OCI-LY7 (cell line): ENCODE measurements around the gene FBXL17. TPM values are rescaled to one million over a fixed set of nuclear protein-coding genes. Genes with fewer than 3 reads are reported as not detected.

Source experiments
- BruUV-seq: library from RNA; stranded (reverse); fragments of 400-500 nt; replicated peaks from 2 replicates; lab custom pipeline; 2021; lab: Mats Ljungman, UMichigan
- CTCF ChIA-PET: fragments of 300-600 bp; sonication (Branson Sonifier 250); formaldehyde crosslinking; loops from one replicate; lab custom pipeline; 2022; ENCODE audit warnings: antibody characterized with exemption; ENCODE audit not compliant: unreplicated experiment; lab: Charles Lee
- POLR2A ChIA-PET: fragments of 300-600 bp; sonication (Branson Sonifier 250); formaldehyde crosslinking; loops from one replicate; lab custom pipeline; 2022; ENCODE audit warnings: antibody characterized with exemption; lab: Charles Lee
- DNase-seq: peaks from one replicate; pipeline ENCODE4 v3.0.0-alpha.2; 2015; ENCODE audit warnings: low spot score
- H2AFZ ChIP-seq: fragments of 200-600 bp; sonication (generic), shearing (Covaris generic); 2 replicates; pipeline ENCODE4 v1.6.1; 2014; ENCODE audit warnings: mild to moderate bottlenecking, antibody characterized with exemption, low read length, moderate library complexity
- H3K27ac ChIP-seq: fragments of 200-600 bp; sonication (generic); 2 replicates; pipeline ENCODE4 v1.5.1; 2014; ENCODE audit warnings: mixed run types, low read depth, mild to moderate bottlenecking, moderate library complexity, low read length, inconsistent platforms; ENCODE audit not compliant: poor library complexity, severe bottlenecking
- H3K36me3 ChIP-seq: fragments of 200-600 bp; sonication (generic); 2 replicates; pipeline ENCODE4 v1.6.1; 2014; ENCODE audit warnings: mild to moderate bottlenecking, antibody characterized with exemption, low read length, moderate library complexity, mixed read lengths; ENCODE audit not compliant: insufficient read depth
- H3K4me1 ChIP-seq: fragments of 200-600 bp; sonication (generic); 2 replicates; pipeline ENCODE4 v1.5.1; 2014; ENCODE audit warnings: mild to moderate bottlenecking, low read length; ENCODE audit not compliant: insufficient read depth, poor library complexity, severe bottlenecking
- H3K4me2 ChIP-seq: fragments of 200-600 bp; sonication (generic); 2 replicates; pipeline ENCODE4 v1.6.1; 2014; ENCODE audit warnings: mild to moderate bottlenecking, low read length
- H3K4me3 ChIP-seq: fragments of 200-600 bp; sonication (generic); 2 replicates; pipeline ENCODE4 v1.5.1; 2014; ENCODE audit warnings: mild to moderate bottlenecking, low read depth, low read length; ENCODE audit not compliant: poor library complexity, severe bottlenecking
- H3K79me2 ChIP-seq: fragments of 200-600 bp; sonication (generic); 2 replicates; pipeline ENCODE4 v1.6.1; 2016; ENCODE audit warnings: low read depth, mild to moderate bottlenecking, low read length, moderate library complexity, mixed read lengths; ENCODE audit not compliant: insufficient read depth
- H3K9me2 ChIP-seq: fragments of 200-600 bp; sonication (generic); 2 replicates; pipeline ENCODE4 v1.6.1; 2016; ENCODE audit warnings: mild to moderate bottlenecking, low read length, mixed read lengths; ENCODE audit not compliant: insufficient read depth
- H3K9me3 ChIP-seq: fragments of 200-600 bp; sonication (generic); 2 replicates; pipeline ENCODE4 v1.6.1; 2014; ENCODE audit warnings: mild to moderate bottlenecking, mixed run types, low read length, mixed read lengths
- H4K20me1 ChIP-seq: fragments of 200-600 bp; sonication (generic); 2 replicates; pipeline ENCODE4 v1.6.1; 2014; ENCODE audit warnings: mild to moderate bottlenecking, antibody characterized with exemption, low read length, moderate library complexity, mixed read lengths; ENCODE audit not compliant: insufficient read depth
- CTCF ChIP-seq: fragments of 200-600 bp; sonication (generic); conservative IDR thresholded peaks from 2 replicates; pipeline ENCODE4 v1.5.1; 2014; ENCODE audit warnings: mild to moderate bottlenecking, antibody characterized with exemption, low read length, moderate library complexity, mixed read lengths
- EZH2phosphoT487 ChIP-seq: fragments of 200-600 bp; sonication (generic); IDR thresholded peaks from 2 replicates; pipeline ENCODE4 v1.6.1; 2018; ENCODE audit warnings: low read depth, borderline replicate concordance, mild to moderate bottlenecking, mixed run types, antibody characterized with exemption, low read length, moderate library complexity, mixed read lengths
- intact Hi-C: fragments of 100-400 bp; cut with micrococcal nuclease; formaldehyde crosslinking; loops from one replicate; pipeline ENCODE4 v1.10.0; 2022; ENCODE audit not compliant: unreplicated experiment
- total RNA-seq, 2 experiments: library from RNA; depleted of rRNA in 1 of 2; stranded (reverse); fragments of >200 nt in 1 of 2; shearing (Covaris generic) in 1 of 2; gene quantifications; 2 replicates each; pipeline ENCODE4 v1.2.3, GENCODE V29; 2014 to 2022

The FBXL17 gene
- total RNA-seq, 2 experiments from 2014 or later = 10.2 to 21.6 TPM

DNA sequence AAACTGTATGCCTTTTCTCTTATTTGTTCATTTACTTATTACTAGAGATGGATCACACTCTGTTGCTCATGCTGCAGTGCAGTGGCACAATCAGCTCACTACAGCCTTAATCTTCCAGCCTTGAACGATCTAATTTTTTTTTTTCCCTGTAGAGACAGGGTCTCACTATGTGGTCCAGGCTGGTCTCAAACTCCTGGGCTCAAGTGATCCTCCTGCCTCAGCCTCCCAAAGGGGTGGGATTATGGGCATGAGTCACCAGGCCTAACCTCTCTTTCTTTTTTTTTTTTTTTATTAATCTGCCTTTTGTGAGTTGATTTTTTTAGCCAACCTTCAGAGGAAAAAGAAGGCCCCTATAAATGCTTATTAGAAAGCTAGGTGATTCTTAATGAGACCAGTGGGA, 303.0 kb downstream of the FBXL17 start:
- intact Hi-C loops = no loop called here
- H3K4me1 ChIP-seq = no peaks in the 10 kb centered on the region
- H3K9me2 ChIP-seq = no peaks in the 10 kb centered on the region
- DNase-seq = no peak
- H3K4me2 ChIP-seq = no peak overlapping the region
- no peak overlapping the region for H2AFZ ChIP-seq
- no peaks in the 10 kb centered on the region for H3K36me3 ChIP-seq
- POLR2A ChIA-PET = interaction anchor here (1.2 kb wide), 1 partner anchor 202 kb away, joined by 4 read pairs; no protein-coding TSS in a partner anchor
- H3K27ac ChIP-seq = no peak overlapping the region
- TF ChIP-seq CTCF (no peak), EZH2phosphoT487 (no peak)
- H3K4me3 ChIP-seq = no peak overlapping the region
- no peaks in the 10 kb centered on the region for H4K20me1 ChIP-seq
- H3K9me3 ChIP-seq = no peaks in the 10 kb centered on the region
- no TSS peak for BruUV-seq
- CTCF ChIA-PET = no interaction called here
- H3K79me2 ChIP-seq = no peaks in the 10 kb centered on the region

DNA sequence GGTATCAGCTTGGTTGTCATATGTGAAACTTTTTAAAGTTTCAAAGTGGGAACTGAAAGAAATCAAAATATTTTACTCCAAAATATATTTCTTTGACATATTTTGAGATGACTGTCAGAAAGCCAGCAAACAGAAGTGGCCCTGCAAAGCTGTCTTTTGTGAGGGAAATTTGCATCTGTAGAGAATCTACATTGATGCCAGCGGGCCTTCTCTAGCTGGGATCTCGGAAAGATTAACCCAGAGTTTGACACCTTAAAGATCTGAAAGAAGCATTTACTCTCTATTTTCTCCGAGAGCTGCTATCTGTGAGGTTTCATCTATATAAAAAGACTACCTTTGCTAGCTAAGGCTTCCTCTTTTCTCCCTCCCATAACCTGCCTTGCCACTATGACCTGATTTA, 303.6 kb downstream of the FBXL17 start:
- Histone ChIP-seq H3K27ac (no peak overlapping the region), H3K36me3 (no peaks in the 10 kb centered on the region), H3K9me3 (no peaks in the 10 kb centered on the region), H2AFZ (no peak overlapping the region), H3K79me2 (no peaks in the 10 kb centered on the region), H4K20me1 (no peaks in the 10 kb centered on the region), H3K4me2 (no peak overlapping the region), H3K4me1 (no peaks in the 10 kb centered on the region), H3K4me3 (no peak overlapping the region), H3K9me2 (no peaks in the 10 kb centered on the region)
- ChIA-PET CTCF (no interaction called here), POLR2A (interaction anchor here (1.0 to 1.2 kb wide), 2 partner anchors 17 to 202 kb away, joined by 3 to 4 read pairs; no protein-coding TSS in a partner anchor)
- intact Hi-C loops = no loop called here
- no peak for DNase-seq
- TF ChIP-seq EZH2phosphoT487 (no peak), CTCF (no peak)
- no TSS peak for BruUV-seq

DNA sequence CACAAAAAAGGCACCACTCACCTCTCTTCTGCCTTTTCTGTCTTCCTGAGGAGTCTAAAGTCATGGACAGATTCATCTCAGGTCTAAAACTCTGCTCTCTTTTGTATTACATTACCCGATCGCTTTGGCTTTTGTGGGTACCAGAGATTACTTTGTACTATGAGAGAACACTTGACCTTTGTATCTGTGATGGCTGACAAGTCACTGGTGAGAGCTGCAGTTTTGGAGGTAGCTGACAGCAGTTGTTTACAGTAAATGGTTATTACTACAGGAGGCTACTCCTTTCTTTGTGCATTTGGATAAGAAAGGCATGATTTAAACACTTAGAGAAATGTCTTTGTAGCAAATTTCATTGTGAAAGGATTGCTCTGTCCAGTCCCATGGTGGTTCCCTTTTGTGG, 307.3 kb downstream of the FBXL17 start:
- Histone ChIP-seq H3K9me3 (no peaks in the 10 kb centered on the region), H3K4me2 (no peak overlapping the region), H3K4me1 (no peaks in the 10 kb centered on the region), H3K4me3 (no peak overlapping the region), H4K20me1 (no peaks in the 10 kb centered on the region), H3K79me2 (no peaks in the 10 kb centered on the region), H3K36me3 (no peaks in the 10 kb centered on the region), H3K27ac (no peak overlapping the region), H2AFZ (no peak overlapping the region), H3K9me2 (no peaks in the 10 kb centered on the region)
- TF ChIP-seq EZH2phosphoT487 (no peak), CTCF (no peak)
- DNase-seq = no peak
- POLR2A ChIA-PET = interaction anchor here (0.5 to 1.9 kb wide), 2 partner anchors 10 to 68 kb away, joined by 3 to 8 read pairs; no protein-coding TSS in a partner anchor
- intact Hi-C loops = no loop called here
- BruUV-seq = no TSS peak
- CTCF ChIA-PET = no interaction called here
